SU-DHL-6 (cell line): ENCODE results near the gene NEURL1B.

Source experiments
- H2AFZ ChIP-seq: fragments of 200-600 bp; sonication (generic); 2 replicates; pipeline ENCODE4 v1.6.1; 2014; ENCODE audit warnings: low read depth, mild to moderate bottlenecking, moderate library complexity, mixed read lengths, antibody characterized with exemption, low read length; ENCODE audit not compliant: severe bottlenecking
- H3F3A ChIP-seq: fragments of 200-600 bp; shearing (Covaris generic); 2 replicates; pipeline ENCODE4 v1.6.0; 2016; ENCODE audit warnings: antibody characterized with exemption, mild to moderate bottlenecking; ENCODE audit not compliant: insufficient read depth
- H3K27ac ChIP-seq: fragments of 200-600 bp; sonication (generic); 2 replicates; pipeline ENCODE4 v1.5.1; 2016; ENCODE audit warnings: low read depth, mild to moderate bottlenecking, low read length, moderate library complexity, mixed read lengths
- H3K27me3 ChIP-seq: fragments of 200-600 bp; sonication (generic), shearing (Covaris generic); 2 replicates; pipeline ENCODE4 v1.6.0; 2014; ENCODE audit warnings: mild to moderate bottlenecking, low read length
- H3K36me3 ChIP-seq: fragments of 200-600 bp; sonication (generic); 2 replicates; pipeline ENCODE4 v1.6.1; 2014; ENCODE audit warnings: mild to moderate bottlenecking, low read length, mixed read lengths
- H3K4me2 ChIP-seq: fragments of 300-600, 200-600 bp; shearing (Covaris generic), sonication (generic); 2 replicates; pipeline ENCODE4 v1.6.0; 2014; ENCODE audit warnings: low read length, low read depth, mild to moderate bottlenecking; ENCODE audit not compliant: poor library complexity, severe bottlenecking
- H3K4me3 ChIP-seq: fragments of 200-600 bp; sonication (generic); 2 replicates; pipeline ENCODE4 v1.5.1; 2014; ENCODE audit warnings: antibody characterized with exemption, low read length, mild to moderate bottlenecking, mixed read lengths; ENCODE audit not compliant: insufficient read depth, poor library complexity, severe bottlenecking
- H3K79me2 ChIP-seq: fragments of 200-600 bp; sonication (generic); 2 replicates; pipeline ENCODE4 v1.6.1; 2014; ENCODE audit warnings: mild to moderate bottlenecking, low read length, moderate library complexity; ENCODE audit not compliant: insufficient read depth
- H3K9ac ChIP-seq: fragments of 200-600 bp; sonication (generic); 2 replicates; pipeline ENCODE4 v1.7.0; 2014; ENCODE audit warnings: mild to moderate bottlenecking, low read length
- H3K9me2 ChIP-seq: fragments of 200-600 bp; sonication (generic); replicated peaks from 2 replicates; pipeline ENCODE4 v1.6.1; 2014; ENCODE audit warnings: low read length; ENCODE audit not compliant: insufficient read depth
- H3K9me3 ChIP-seq: fragments of 200-600 bp; sonication (generic); 2 replicates; pipeline ENCODE4 v1.6.1; 2014; ENCODE audit warnings: low read length, mixed read lengths; ENCODE audit not compliant: insufficient read depth
- H4K20me1 ChIP-seq: fragments of 200-600 bp; sonication (generic); 2 replicates; pipeline ENCODE4 v1.6.1; 2014; ENCODE audit warnings: low read depth, mild to moderate bottlenecking, antibody characterized with exemption, low read length, moderate library complexity, mixed read lengths
- EZH2phosphoT487 ChIP-seq: fragments of 200-600 bp; sonication (generic), shearing (Covaris generic); conservative IDR thresholded peaks from 2 replicates; pipeline ENCODE4 v1.6.1; 2018; ENCODE audit warnings: mild to moderate bottlenecking, antibody characterized with exemption, low read length, moderate library complexity, mixed read lengths
- TF ChIP-seq, protein P1 (sequence below): fragments of 200-600 bp; sonication (generic); IDR thresholded peaks from one replicate; pipeline ENCODE4 v1.5.1; 2017; ENCODE audit warnings: antibody characterized with exemption, mild to moderate bottlenecking, low read length, moderate library complexity; ENCODE audit not compliant: insufficient read depth, poor library complexity, severe bottlenecking

The NEURL1B gene

DNA sequence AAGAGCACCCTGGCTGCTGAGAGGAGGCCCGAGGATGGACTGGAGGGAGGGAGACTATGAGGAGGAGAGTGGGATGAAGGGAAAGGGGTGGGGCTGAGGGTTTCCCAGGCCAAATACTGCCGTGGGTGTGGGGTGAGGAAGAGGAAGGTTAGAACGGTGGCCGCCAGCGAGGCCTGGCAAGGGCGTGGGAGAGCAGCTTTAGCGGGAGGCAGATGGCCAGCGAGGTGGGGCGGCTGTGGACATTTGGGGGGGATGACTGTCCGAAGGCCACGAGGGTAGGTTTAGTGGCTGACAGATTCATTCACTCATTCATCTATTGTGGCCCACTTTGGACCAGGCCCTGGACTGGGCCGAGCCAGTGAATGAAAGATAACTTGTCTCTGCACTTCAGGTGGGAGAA lies 47.8 kb upstream of the NEURL1B start:
- no peaks in the 10 kb centered on the region for H3F3A ChIP-seq
- H3K4me2 ChIP-seq: no peak overlapping the region
- no peaks in the 10 kb centered on the region for H3K9me2 ChIP-seq
- H4K20me1 ChIP-seq: no peaks in the 10 kb centered on the region
- H3K36me3 ChIP-seq: no peaks in the 10 kb centered on the region
- H3K9ac ChIP-seq: no peak overlapping the region
- H3K4me3 ChIP-seq: no peak overlapping the region
- no peak overlapping the region for H3K27ac ChIP-seq
- H3K79me2 ChIP-seq: no peaks in the 10 kb centered on the region
- TF ChIP-seq, protein P1, sequence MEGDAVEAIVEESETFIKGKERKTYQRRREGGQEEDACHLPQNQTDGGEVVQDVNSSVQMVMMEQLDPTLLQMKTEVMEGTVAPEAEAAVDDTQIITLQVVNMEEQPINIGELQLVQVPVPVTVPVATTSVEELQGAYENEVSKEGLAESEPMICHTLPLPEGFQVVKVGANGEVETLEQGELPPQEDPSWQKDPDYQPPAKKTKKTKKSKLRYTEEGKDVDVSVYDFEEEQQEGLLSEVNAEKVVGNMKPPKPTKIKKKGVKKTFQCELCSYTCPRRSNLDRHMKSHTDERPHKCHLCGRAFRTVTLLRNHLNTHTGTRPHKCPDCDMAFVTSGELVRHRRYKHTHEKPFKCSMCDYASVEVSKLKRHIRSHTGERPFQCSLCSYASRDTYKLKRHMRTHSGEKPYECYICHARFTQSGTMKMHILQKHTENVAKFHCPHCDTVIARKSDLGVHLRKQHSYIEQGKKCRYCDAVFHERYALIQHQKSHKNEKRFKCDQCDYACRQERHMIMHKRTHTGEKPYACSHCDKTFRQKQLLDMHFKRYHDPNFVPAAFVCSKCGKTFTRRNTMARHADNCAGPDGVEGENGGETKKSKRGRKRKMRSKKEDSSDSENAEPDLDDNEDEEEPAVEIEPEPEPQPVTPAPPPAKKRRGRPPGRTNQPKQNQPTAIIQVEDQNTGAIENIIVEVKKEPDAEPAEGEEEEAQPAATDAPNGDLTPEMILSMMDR: no peak
- no peak for TF ChIP-seq EZH2phosphoT487
- no peak overlapping the region for H2AFZ ChIP-seq
- H3K9me3 ChIP-seq: no peaks in the 10 kb centered on the region
- no peaks in the 10 kb centered on the region for H3K27me3 ChIP-seq

DNA sequence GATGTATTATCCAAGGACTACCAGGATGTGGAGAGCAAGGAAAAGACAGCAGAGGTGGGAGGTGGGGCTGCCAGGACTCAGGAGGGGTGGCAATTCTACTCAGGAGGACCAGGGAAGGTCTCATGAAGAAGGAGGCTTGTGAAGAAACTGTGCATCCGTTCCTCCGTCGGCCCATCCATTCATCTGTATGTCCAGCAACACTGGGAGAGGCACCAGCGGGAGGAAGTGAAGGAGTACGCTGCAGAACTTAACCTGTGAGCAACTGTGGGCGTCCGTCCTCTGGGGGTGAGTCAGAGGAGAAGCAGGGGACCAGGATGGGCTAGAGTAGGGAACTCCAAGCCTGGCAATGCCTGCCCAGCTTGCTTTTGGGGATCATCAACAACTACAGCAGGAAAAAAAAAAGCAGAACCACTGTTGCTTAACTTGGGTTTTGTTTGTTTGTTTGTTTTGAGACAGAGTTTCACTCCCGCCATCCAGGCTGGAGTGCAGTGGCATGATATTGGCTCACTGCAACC lies 47.3 kb upstream of the NEURL1B start:
- H3K79me2 ChIP-seq: no peaks in the 10 kb centered on the region
- H3K4me3 ChIP-seq: no peak overlapping the region
- no peak overlapping the region for H3K27ac ChIP-seq
- H3K9ac ChIP-seq: no peak overlapping the region
- no peaks in the 10 kb centered on the region for H4K20me1 ChIP-seq
- H2AFZ ChIP-seq: no peak overlapping the region
- no peaks in the 10 kb centered on the region for H3K9me2 ChIP-seq
- TF ChIP-seq EZH2phosphoT487: no peak
- TF ChIP-seq, protein P1: no peak
- no peaks in the 10 kb centered on the region for H3F3A ChIP-seq
- no peaks in the 10 kb centered on the region for H3K9me3 ChIP-seq
- no peak overlapping the region for H3K4me2 ChIP-seq
- no peaks in the 10 kb centered on the region for H3K36me3 ChIP-seq
- H3K27me3 ChIP-seq: no peaks in the 10 kb centered on the region

DNA sequence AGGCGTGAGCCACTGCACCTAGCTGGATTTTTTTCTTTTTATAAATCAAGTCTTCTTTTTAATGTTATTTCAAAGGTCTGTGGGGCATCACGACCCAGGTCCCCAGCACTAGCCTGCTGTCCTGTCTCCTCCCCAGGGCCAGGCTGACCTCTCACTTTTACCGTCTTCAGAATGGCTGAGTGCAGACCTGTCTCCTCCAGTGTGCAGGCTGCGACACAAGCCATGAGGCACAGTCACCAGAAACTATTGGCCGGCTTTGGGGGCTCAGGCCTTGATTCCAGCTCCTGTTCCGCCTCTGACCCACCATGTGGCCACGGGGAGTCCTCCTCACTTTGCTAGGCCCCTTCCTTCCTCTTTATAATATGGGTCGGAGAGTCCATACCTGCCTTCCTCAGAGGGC lies 46.6 kb upstream of the NEURL1B start:
- Histone ChIP-seq H3K27ac (no peak overlapping the region), H3K9ac (no peak overlapping the region), H3K4me2 (no peak overlapping the region), H3K36me3 (no peaks in the 10 kb centered on the region), H3K9me3 (no peaks in the 10 kb centered on the region), H3F3A (no peaks in the 10 kb centered on the region), H3K4me3 (no peak overlapping the region), H3K27me3 (no peaks in the 10 kb centered on the region), H2AFZ (no peak overlapping the region), H3K9me2 (no peaks in the 10 kb centered on the region), H4K20me1 (no peaks in the 10 kb centered on the region), H3K79me2 (no peaks in the 10 kb centered on the region)
- TF ChIP-seq EZH2phosphoT487: no peak
- TF ChIP-seq, protein P1: no peak
